Brain microvascular endothelial cell (primary cell): Measurements from ENCODE around the gene FAM20C.

Experiments
- DNase-seq: peaks from one replicate; pipeline ENCODE4 v3.0.0-alpha.2; 2020
- H3K27ac ChIP-seq: fragments of 250-450 bp; sonication (Bioruptor Pico); 2 replicates; pipeline ENCODE4 v1.5.1; 2020; ENCODE audit warnings: mild to moderate bottlenecking, moderate library complexity
- H3K27me3 ChIP-seq: fragments of 250-450 bp; sonication (Bioruptor Pico); replicated peaks from 2 replicates; pipeline ENCODE4 v1.5.1; 2020; ENCODE audit warnings: mild to moderate bottlenecking
- H3K36me3 ChIP-seq: fragments of 250-450 bp; sonication (Bioruptor Pico); replicated peaks from 2 replicates; pipeline ENCODE4 v1.5.1; 2020; ENCODE audit warnings: mild to moderate bottlenecking
- H3K4me3 ChIP-seq: 2 replicates; pipeline ENCODE4 v1.5.1; 2011; ENCODE audit warnings: low read depth, mild to moderate bottlenecking, control low read depth, low read length, moderate library complexity
- in situ Hi-C: cut with HindIII; loops from 2 replicates; pipeline ENCODE4 v1.10.0; 2017; ENCODE audit warnings: low sequenced_read_pairs, low pct_ligation_motif_present
- TF ChIP-seq, protein P1 (sequence below): IDR thresholded peaks from 2 replicates; pipeline ENCODE4 v1.5.1; 2011; ENCODE audit warnings: low read depth, mild to moderate bottlenecking, moderate library complexity, low read length, control low read depth, inconsistent platforms; ENCODE audit errors: missing control alignments

The FAM20C gene

DNA sequence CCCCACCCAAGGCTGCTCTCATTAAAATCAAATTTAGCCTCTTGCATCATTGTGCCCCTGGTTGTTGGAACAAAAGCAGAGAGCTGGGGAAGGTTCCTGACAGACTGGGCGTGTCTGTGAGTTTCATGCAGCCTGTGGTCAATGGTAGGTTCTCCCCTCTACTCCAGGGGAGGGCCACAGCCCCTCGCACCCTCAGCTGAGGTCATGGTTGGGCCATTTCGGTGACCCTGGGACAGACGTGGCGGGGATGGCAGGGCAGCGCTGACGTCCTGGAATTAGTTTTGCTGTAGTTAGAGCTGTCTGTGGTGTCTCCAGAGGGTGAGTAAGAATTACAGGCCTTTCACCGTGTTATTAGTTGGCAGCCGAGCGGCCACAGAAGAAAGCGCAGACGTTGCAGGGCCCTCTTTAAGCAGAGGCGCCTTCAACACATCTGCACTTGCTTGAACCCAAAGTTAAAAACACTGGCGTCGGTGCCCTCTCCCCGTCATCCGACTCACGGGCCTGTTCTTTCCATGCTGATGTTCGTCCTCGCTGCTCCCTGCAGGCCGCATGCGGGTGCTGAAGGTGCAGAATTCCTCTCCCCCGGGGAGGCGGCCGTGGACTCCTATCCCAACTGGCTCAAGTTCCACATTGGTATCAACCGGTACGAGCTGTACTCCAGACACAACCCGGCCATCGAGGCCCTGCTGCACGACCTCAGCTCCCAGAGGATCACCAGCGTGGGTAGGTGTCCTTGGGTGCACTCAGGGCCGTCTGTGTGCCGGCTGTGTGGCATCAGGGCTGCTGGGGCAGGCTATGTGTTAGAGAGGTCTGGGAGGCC, 2.8 kb downstream of the FAM20C start:
- Histone ChIP-seq H3K27me3 (no peaks in the 10 kb centered on the region), H3K36me3 (peaks cover 50% of the 10 kb centered on the region), H3K4me3 (peak overlapping the region; percentile 91), H3K27ac (peak overlapping the region; percentile 25)
- DNase-seq: no peak
- TF ChIP-seq, protein P1, sequence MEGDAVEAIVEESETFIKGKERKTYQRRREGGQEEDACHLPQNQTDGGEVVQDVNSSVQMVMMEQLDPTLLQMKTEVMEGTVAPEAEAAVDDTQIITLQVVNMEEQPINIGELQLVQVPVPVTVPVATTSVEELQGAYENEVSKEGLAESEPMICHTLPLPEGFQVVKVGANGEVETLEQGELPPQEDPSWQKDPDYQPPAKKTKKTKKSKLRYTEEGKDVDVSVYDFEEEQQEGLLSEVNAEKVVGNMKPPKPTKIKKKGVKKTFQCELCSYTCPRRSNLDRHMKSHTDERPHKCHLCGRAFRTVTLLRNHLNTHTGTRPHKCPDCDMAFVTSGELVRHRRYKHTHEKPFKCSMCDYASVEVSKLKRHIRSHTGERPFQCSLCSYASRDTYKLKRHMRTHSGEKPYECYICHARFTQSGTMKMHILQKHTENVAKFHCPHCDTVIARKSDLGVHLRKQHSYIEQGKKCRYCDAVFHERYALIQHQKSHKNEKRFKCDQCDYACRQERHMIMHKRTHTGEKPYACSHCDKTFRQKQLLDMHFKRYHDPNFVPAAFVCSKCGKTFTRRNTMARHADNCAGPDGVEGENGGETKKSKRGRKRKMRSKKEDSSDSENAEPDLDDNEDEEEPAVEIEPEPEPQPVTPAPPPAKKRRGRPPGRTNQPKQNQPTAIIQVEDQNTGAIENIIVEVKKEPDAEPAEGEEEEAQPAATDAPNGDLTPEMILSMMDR: peak; percentile 14
- in situ Hi-C loops: no loop called here

- in situ Hi-C loops: no loop called here
- DNase-seq: no peak
- TF ChIP-seq, protein P1: no peak
- Histone ChIP-seq H3K4me3 (peak overlapping the region; percentile 91), H3K36me3 (peaks cover 55% of the 10 kb centered on the region), H3K27ac (no peak overlapping the region), H3K27me3 (no peaks in the 10 kb centered on the region)
These were observed 3.4 kb downstream of the FAM20C start for GRCh38 chr7:195830-196128.

- in situ Hi-C loops: no loop called here
- DNase-seq: no peak
- no peaks in the 10 kb centered on the region for H3K27me3 ChIP-seq
- TF ChIP-seq, protein P1: no peak
- H3K27ac ChIP-seq: no peak overlapping the region
- peak overlapping the region; percentile 91 for H3K4me3 ChIP-seq
- H3K36me3 ChIP-seq: peaks cover 60% of the 10 kb centered on the region
These were observed 3.9 kb downstream of the FAM20C start for GRCh38 chr7:196283-196682.

GRCh38 chr7:196778-197321, 4.5 kb downstream of the FAM20C start:
- Histone ChIP-seq H3K36me3 (peaks cover 66% of the 10 kb centered on the region), H3K27me3 (no peaks in the 10 kb centered on the region), H3K27ac (no peak overlapping the region), H3K4me3 (peak overlapping the region; percentile 22)
- in situ Hi-C loops: no loop called here
- DNase-seq: no peak
- TF ChIP-seq, protein P1: no peak

- in situ Hi-C loops: no loop called here
- peaks cover 66% of the 10 kb centered on the region for H3K36me3 ChIP-seq
- no peaks in the 10 kb centered on the region for H3K27me3 ChIP-seq
- TF ChIP-seq, protein P1: no peak
- H3K27ac ChIP-seq: no peak overlapping the region
- H3K4me3 ChIP-seq: no peak overlapping the region
- no peak for DNase-seq
These were observed 5.3 kb downstream of the FAM20C start for GRCh38 chr7:197413-198335.
